Measurements from ENCODE around the gene SOBP.

GRCh38 chr6:107572886-107573285, 83.0 kb downstream of the SOBP start:
- no peak for TF ChIP-seq ZNF565 (CRISPR knock-in tag; conservative IDR thresholded peaks at IDR 0.05; ENCODE audit: low read depth)
- TF ChIP-seq CREB5 (CRISPR knock-in tag; IDR thresholded peaks at IDR 0.05; ENCODE audit: low read depth), result no peak
- TF ChIP-seq ESRRG (CRISPR knock-in tag; IDR thresholded peaks at IDR 0.05), result no peak
- no peak for TF ChIP-seq PPARA (CRISPR knock-in tag; IDR thresholded peaks at IDR 0.05; ENCODE audit: borderline replicate concordance)
- no peak for TF ChIP-seq ZFP30 (CRISPR knock-in tag; IDR thresholded peaks at IDR 0.05)

Measured in SK-N-SH treated with all-trans-retinoic acid at 6 μM for 48 hours (cell line).